ENCODE measurements around the gene PXYLP1.
"Not testable (repeated sequence)": the region's sequence is repeated elsewhere in the genome, so short reads cannot be mapped to it uniquely, and the experiment has no call there.

The PXYLP1 gene

GRCh38 chr3:141294848-141295247 lies 63.2 kb downstream of the PXYLP1 start:
- peak; percentile 81 for DNase-seq (ENCODE audit: low read depth)

- DNase-seq (ENCODE audit: low read depth), result not testable (repeated sequence)
Observed at GRCh38 chr3:141300426-141300825, 68.8 kb downstream of the PXYLP1 start.

GRCh38 chr3:141302364-141303141 lies 70.9 kb downstream of the PXYLP1 start:
- DNase-seq (ENCODE audit: low read depth), result peak; percentile 97

GRCh38 chr3:141303481-141304223 lies 72.0 kb downstream of the PXYLP1 start:
- peak; percentile 84 for DNase-seq (ENCODE audit: low read depth)

GRCh38 chr3:141305436-141305835 lies 73.8 kb downstream of the PXYLP1 start:
- DNase-seq (ENCODE audit: low read depth), result peak; percentile 77

GRCh38 chr3:141306276-141306675 lies 74.7 kb downstream of the PXYLP1 start:
- no peak for DNase-seq (ENCODE audit: low read depth)

- no peak for DNase-seq (ENCODE audit: low read depth)
Observed at GRCh38 chr3:141306922-141307321, 75.3 kb downstream of the PXYLP1 start.

DNA sequence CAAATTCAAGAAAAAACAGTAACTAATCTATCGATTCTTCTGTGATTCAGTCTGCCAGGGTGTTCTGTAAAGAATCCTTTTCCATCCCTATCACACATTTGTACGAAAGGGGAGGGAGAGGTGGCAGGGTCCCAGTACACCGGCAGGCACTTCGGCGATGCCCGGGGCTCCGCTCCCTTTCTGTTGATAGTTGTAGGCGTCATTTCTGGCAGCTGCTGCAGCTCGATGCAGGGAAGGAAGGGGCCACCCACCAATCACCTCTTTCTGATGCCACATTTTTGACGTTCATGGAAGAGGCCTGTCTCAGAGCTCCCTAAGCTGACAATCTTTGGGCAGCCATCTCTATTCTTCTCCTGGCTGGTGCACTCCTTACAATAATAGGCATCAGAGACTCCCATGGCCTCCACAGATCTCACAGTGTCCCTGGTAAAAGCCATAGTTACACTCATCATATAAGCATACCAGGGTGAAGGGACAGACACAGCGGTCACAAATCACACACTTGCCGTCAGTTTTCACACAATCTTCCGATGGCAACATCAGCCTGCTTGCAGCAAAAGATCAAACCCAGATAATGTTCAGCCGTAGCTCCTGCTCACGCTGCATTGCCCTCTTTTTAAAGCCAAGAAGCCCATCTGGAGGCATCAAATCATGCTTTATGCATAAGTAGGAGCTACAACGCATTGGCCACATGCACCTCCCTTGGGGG lies 75.9 kb downstream of the PXYLP1 start:
- no peak for DNase-seq (ENCODE audit: low read depth)

DNA sequence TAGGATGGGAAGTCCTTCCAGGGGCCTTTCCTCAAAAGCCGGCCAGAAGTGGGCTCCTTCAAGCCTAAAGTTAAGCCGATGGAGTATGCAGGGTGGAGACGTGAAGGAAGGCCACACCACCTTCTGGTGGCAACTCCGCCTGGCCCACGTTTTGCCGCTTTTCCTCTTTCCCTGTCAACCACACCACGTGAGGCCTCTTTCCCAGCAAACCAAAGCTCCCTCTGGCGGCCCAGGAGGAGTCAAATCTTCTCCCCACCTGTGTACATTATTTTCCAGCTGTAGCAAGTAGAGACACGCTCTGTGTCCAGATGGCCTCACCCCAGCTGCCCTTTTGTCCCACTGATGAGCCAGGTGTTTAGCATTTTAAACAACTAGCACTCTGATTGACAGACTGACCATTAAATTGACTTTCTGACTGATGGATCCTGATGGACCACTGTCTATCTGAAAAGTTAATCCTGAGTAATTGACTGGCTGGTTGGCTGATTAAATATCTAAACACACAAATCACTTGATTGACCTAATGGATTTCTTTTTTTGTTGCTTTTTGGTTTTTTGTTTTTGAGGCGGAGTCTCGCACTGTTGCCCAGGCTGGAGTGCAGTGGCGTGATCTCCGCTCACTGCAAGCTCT lies 77.1 kb downstream of the PXYLP1 start:
- peak; percentile 46 for DNase-seq (ENCODE audit: low read depth)

DNA sequence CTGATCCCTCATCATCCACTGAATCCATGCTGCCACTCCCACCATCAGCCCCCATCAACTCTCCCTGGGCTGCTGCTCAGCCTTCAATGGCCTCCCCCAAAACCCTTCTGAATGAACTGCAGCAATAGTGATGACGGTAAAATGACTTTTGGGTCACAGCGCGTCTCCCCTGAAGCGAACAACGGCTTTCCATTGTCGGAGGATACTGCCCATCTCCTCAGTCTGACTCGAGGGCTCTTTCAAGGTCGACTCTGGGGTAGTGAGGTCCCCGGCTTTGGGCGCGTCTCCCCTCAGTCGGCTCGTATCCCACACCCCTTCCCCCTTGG lies 79.5 kb downstream of the PXYLP1 start:
- no peak for DNase-seq (ENCODE audit: low read depth)

GRCh38 chr3:141311496-141312353 lies 80.1 kb downstream of the PXYLP1 start:
- DNase-seq (ENCODE audit: low read depth), result peak; percentile 98

DNA sequence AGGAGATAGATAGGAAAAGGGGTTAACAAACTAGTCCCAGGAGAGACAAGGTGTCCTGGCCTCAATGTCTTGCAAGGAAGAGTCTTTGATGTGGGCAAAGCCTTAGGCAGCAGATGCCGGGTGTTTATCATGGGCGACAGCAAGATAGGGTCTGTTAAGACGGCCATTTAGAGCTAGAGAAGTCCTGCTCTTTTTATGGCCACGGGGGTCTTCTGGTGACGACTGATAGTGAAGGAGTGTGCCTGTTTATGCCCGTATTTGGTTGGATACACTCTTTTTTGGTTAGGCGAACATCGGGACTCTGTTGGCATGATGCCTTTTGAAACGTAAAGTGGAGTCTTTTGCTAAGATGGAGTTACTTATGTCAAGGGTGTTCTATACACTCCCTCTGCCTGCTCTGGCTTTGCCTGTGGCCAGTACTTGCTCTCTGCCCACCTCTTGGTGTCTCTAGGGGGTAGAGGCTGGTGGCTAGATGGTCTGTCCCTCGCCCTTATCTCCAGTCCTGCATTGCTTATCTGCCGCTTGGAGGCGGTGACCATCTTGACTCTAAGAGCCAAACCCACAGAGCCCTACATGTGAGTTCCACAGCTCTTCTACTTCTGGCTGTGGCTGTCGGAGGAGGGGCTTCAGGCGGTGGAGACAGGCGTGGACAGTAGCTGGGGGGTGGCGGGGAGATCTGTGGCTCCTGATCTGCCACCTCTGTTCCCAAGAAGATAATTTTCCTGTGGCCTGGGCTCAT lies 80.9 kb downstream of the PXYLP1 start:
- no peak for DNase-seq (ENCODE audit: low read depth)

DNA sequence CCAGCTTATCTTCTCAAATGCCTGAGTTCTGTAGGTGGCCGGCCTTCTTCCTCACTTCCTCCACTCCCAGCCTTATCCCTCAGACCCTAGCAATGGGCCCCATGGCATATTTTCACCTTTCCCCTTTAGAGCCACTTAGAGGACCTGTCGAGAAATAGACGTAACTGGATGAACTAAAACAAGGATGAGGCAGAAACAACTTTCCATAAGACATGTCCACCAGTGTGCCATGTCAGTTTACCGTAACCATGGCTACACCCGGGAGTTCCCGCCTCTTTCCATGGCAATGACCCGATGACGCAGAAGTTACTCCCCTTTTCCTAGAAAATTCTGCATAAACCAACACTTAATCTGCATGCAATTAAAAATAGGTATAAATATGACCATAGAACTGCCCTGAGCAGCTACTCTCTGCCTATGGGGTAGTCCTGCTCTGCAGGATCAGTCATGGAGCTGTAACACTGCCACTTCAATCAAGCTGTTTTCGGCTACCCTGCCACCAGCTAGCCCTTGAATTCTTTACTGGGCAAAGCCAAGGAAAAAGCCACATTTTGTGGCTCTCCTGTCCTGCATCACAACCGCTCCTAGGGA lies 81.6 kb downstream of the PXYLP1 start:
- no peak for DNase-seq (ENCODE audit: low read depth)

DNA sequence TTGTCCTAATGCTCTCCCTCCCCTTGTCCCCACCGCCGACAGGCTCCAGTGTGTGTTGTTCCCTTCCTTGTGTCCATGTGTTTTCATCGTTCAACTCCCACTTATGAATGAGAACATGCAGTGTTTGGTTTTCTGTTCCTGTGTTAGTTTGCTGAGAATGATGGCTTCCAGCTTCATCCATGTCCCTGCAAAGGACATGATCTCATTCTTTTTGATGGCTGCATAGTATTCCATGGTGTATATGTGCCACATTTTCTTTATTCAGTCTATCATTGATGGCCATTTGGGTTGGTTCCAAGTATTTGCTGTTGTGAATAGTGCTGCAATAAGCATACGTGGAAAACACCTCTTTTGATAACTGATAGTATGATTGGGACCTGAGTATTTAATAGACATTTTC lies 82.8 kb downstream of the PXYLP1 start:
- not testable (repeated sequence) for DNase-seq (ENCODE audit: low read depth)

GRCh38 chr3:141316851-141317250 lies 85.2 kb downstream of the PXYLP1 start:
- no peak for DNase-seq (ENCODE audit: low read depth)

DNA sequence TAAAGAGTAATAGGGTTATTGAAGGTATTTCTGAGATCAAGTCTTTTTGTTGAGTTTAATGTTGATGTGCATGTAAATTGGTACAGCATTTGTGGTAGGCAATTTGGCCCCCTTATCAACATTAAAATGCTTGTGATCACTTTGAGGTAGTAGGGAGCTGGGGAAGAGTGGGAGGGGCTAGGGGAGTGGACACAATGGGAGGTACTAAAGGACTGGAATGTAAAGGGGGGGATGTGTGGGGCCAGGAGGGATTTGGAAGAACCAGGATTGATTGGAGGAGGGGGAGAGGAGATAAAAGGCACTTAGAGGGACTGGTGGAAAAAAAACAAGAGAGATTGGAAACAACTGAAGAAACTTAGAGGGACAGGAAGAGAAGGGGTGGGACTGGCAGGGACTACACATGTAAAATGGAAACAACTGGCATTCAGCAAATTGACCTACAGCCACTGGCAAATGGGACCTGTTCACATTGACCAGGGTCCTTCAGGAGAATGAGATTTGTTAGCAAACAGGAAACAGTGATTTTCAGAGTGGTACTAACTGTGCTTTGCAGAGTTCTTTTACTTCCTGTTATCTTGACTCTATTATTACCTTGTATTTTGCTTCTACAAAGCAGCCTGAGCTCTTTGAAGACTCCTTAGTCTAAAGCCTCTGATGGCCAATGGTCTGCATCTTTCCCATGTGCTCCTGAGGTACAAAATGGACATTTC lies 88.9 kb downstream of the PXYLP1 start:
- no peak for DNase-seq (ENCODE audit: low read depth)

- DNase-seq (ENCODE audit: low read depth), result peak; percentile 72
Observed at GRCh38 chr3:141321109-141321497, 89.5 kb downstream of the PXYLP1 start.

DNA sequence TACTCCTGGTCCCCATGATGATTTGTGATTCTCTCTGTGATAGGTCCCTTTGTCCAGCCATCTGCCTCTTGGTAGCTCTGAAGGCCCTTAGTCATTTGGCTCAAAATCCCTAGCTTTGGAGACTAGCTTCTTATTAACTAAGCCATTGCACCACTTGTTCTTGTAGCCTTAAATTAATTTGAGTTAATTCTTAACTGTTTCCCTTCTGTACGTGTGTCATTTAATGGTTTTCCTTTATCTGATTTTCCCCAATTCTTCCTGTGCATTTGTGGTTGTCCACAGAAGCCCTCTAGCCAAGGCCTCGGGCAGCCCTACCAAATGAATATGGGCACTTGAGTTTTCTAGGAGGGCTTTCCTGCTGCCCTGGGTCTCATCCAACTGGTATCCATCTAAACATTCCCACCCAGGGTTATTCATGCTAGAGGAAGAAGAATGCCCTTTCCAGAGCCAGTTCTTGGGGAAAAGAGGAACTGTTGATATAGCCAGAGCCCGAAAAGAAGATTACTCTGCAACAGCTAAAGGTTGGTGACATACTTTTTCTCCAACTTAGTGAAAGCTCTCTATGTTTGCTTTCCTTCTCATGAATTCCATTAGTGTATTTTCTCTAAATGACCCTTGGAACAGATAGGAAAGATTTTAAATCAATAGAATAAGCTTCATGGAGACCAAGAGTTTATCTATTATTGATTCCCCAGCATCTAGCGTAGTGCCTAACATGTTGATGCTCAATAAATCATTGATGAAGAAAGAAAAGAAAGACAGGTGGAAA lies 92.5 kb downstream of the PXYLP1 start:
- DNase-seq (ENCODE audit: low read depth), result no peak

DNA sequence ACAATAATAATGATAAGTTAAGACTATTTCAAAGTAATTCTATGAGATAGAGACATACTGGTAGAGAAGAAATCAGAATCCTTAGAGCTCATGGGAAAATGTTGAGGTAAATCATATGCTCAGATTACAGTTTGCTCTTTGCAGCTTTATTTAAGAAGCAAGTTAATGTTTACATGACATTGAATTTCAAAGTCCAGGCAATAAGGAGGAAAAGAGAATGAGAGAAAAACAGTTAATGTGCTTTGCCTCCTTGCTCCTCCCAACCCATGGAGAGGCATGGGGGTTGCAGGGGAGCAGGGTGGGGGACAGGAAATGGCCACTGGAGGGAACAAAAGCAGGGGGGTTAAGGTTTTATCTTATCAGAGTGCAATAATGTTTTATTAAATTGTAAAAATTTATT lies 94.5 kb downstream of the PXYLP1 start:
- no peak for DNase-seq (ENCODE audit: low read depth)
